HepG2 (cell line): ENCODE data around the gene PGLYRP4. TPM values are rescaled to one million over a fixed set of nuclear protein-coding genes. Genes with fewer than 3 reads are reported as not detected.

ENCODE experiments used
- ATAC-seq: fragments of 200-7000 bp; cut with Tn5 transposase; 3 replicates; pipeline ENCODE4 v1.9.1; 2020; ENCODE audit warnings: mild to moderate bottlenecking, moderate library complexity
- BruUV-seq: library from RNA; stranded (reverse); fragments of 400-500 nt; replicated peaks from 2 replicates; lab custom pipeline; 2021; lab: Mats Ljungman, UMichigan
- CTCF ChIA-PET: fragments of 300-600 bp; formaldehyde crosslinking; extraction: SDS; loops from one replicate; lab custom pipeline; 2021; ENCODE audit warnings: low total read pairs, inconsistent platforms, low intra/inter-chr PET ratio; lab: Yijun Ruan, JAX
- POLR2A ChIA-PET: fragments of 350-600 bp; sonication (Branson Sonifier 250); formaldehyde crosslinking; loops from one replicate; lab custom pipeline; 2020; ENCODE audit warnings: antibody characterized with exemption, inconsistent platforms; lab: Yijun Ruan, JAX
- DNase-seq: peaks from one replicate; pipeline ENCODE4 v3.0.0-alpha.2; 2015; ENCODE audit warnings: low spot score
- FAIRE-seq: peaks from 3 replicates; lab custom pipeline; 2011; peaks lifted over from hg19 to GRCh38; lab: Jason Lieb, UNC
- H2AFZ ChIP-seq: one replicate; pipeline ENCODE4 v1.6.1; 2011; ENCODE audit warnings: low read length, inconsistent platforms
- H3K27ac ChIP-seq: fragments of 300-600 bp; 3 replicates; pipeline ENCODE4 v1.8.0; 2011; ENCODE audit warnings: mixed run types, mild to moderate bottlenecking, mixed read lengths, low read length, inconsistent platforms; ENCODE audit not compliant: insufficient read depth; ENCODE audit errors: extremely low read length
- H3K27me3 ChIP-seq, 2 experiments: fragments of 200-600 bp in 1 of 2; 2 replicates in 1 of 2; 3 replicates in 1 of 2; pipeline versions ENCODE4 v1.6.0 to v1.8.0; 2011; ENCODE audit warnings: low read length in 2 of 2, mild to moderate bottlenecking in 2 of 2, moderate library complexity in 2 of 2, inconsistent platforms in 1 of 2; ENCODE audit not compliant: insufficient read depth in 2 of 2, control insufficient read depth in 1 of 2
- H3K36me3 ChIP-seq, 2 experiments: fragments of 200-600 bp in 1 of 2; replicated peaks in 1 of 2; 2 replicates in 1 of 2; 3 replicates in 1 of 2; pipeline versions ENCODE4 v1.5.1 to v1.8.0; 2011; ENCODE audit warnings: low read length in 2 of 2, inconsistent platforms in 1 of 2; ENCODE audit not compliant: insufficient read depth in 2 of 2, control insufficient read depth in 1 of 2
- H3K4me1 ChIP-seq: 2 replicates; pipeline ENCODE4 v1.5.1; 2012; ENCODE audit warnings: low read length, inconsistent platforms; ENCODE audit not compliant: insufficient read depth
- H3K4me2 ChIP-seq: 2 replicates; pipeline ENCODE4 v1.6.0; 2011; ENCODE audit warnings: low read depth, low read length, inconsistent platforms
- H3K4me3 ChIP-seq, 3 experiments: fragments of 200-600 bp in 1 of 3; sonication (generic), shearing (Covaris generic) in 1 of 3; replicated peaks in 1 of 3; 2 replicates each; pipeline ENCODE4 v1.5.1; 2011 to 2016; ENCODE audit warnings: low read length in 3 of 3, inconsistent platforms in 2 of 3, low read depth in 2 of 3, mild to moderate bottlenecking in 2 of 3, control low read depth in 1 of 3, mixed read lengths in 1 of 3; ENCODE audit not compliant: insufficient read depth in 1 of 3
- H3K79me2 ChIP-seq: one replicate; pipeline ENCODE4 v1.6.1; 2011; ENCODE audit warnings: low read length, inconsistent platforms; ENCODE audit not compliant: insufficient read depth
- H3K9ac ChIP-seq: 2 replicates; pipeline ENCODE4 v1.6.0; 2011; ENCODE audit warnings: mild to moderate bottlenecking, low read depth, low read length, inconsistent platforms; ENCODE audit not compliant: insufficient read depth
- H3K9me3 ChIP-seq: 2 replicates; pipeline ENCODE4 v1.5.1; 2012; ENCODE audit warnings: mild to moderate bottlenecking, low read length
- H4K20me1 ChIP-seq: 2 replicates; pipeline ENCODE4 v1.6.0; 2011; ENCODE audit warnings: inconsistent platforms, mild to moderate bottlenecking, low read length, moderate library complexity; ENCODE audit not compliant: insufficient read depth
- HDAC2 ChIP-seq: sonication (generic); formaldehyde crosslinking; IDR thresholded peaks from 2 replicates; pipeline ENCODE4 v1.4.0; 2020; ENCODE audit warnings: missing genetic modification reagents
- JDP2 ChIP-seq: sonication (generic); formaldehyde crosslinking; IDR thresholded peaks from 2 replicates; pipeline ENCODE4 v1.8.1; 2022; ENCODE audit warnings: missing genetic modification reagents, borderline replicate concordance
- JUNB ChIP-seq: sonication (generic); formaldehyde crosslinking; IDR thresholded peaks from 2 replicates; pipeline ENCODE4 v1.8.0; 2022; ENCODE audit warnings: missing genetic modification reagents, mild to moderate bottlenecking, borderline replicate concordance
- KDM5B ChIP-seq: sonication (generic); formaldehyde crosslinking; IDR thresholded peaks from 2 replicates; pipeline ENCODE4 v1.4.0; 2020; ENCODE audit warnings: missing genetic modification reagents, mild to moderate bottlenecking, borderline replicate concordance
- NFAT5 ChIP-seq: sonication (generic); formaldehyde crosslinking; IDR thresholded peaks from 2 replicates; pipeline ENCODE4 v1.4.0; 2020; ENCODE audit warnings: missing genetic modification reagents
- RAD21 ChIP-seq: fragments of 450-650 bp; formaldehyde crosslinking; IDR thresholded peaks from 2 replicates; pipeline ENCODE4 v1.5.0; 2020; ENCODE audit warnings: mild to moderate bottlenecking
- SAFB2 ChIP-seq: sonication (generic); formaldehyde crosslinking; IDR thresholded peaks from 2 replicates; pipeline ENCODE4 v1.5.1; 2020; ENCODE audit warnings: missing genetic modification reagents, low read depth, mild to moderate bottlenecking, borderline replicate concordance
- ZKSCAN1 ChIP-seq: fragments of 150-350 bp; IDR thresholded peaks from 2 replicates; pipeline ENCODE4 v1.6.1; 2014; ENCODE audit warnings: low read length
- ZNF225 ChIP-seq: sonication (generic); formaldehyde crosslinking; IDR thresholded peaks from 2 replicates; pipeline ENCODE4 v1.4.0; 2020; ENCODE audit warnings: mild to moderate bottlenecking, missing genetic modification reagents
- ZNF619 ChIP-seq: sonication (generic); formaldehyde crosslinking; IDR thresholded peaks from 2 replicates; pipeline ENCODE4 v1.4.0; 2020; ENCODE audit warnings: mild to moderate bottlenecking, missing genetic modification reagents
- ZNF83 ChIP-seq: sonication (generic); formaldehyde crosslinking; IDR thresholded peaks from 2 replicates; pipeline ENCODE4 v1.4.0; 2020; ENCODE audit warnings: missing genetic modification reagents, mild to moderate bottlenecking, borderline replicate concordance
- WGBS: methylation state at CpG from one replicate; pipeline ENCODE4 v1.1.6; 2017; ENCODE audit warnings: low lambda C conversion rate; 5-methylcytosine and 5-hydroxymethylcytosine counted together
- in situ Hi-C: cut with HindIII; loops from 2 replicates; pipeline ENCODE4 v1.10.0; 2017; ENCODE audit warnings: low pct_unique_long_range_greater_than_20kb; ENCODE audit not compliant: extremely low pct_ligation_motif_present
- intact Hi-C: fragments of 100-400 bp; cut with micrococcal nuclease; formaldehyde crosslinking; loops from one replicate; pipeline ENCODE4 v1.10.0; 2022; ENCODE audit not compliant: unreplicated experiment
- polyA plus RNA-seq, 8 experiments: library from polyadenylated mRNA; depleted of rRNA in 3 of 8; stranded (reverse) in 7 of 8; unstranded in 1 of 8; fragments of >200 nt; fragmentation: Illumina TruSeq in 4 of 8; extraction: Trizol in 4 of 8; gene quantifications; 2 replicates each; pipeline versions ENCODE4 v1.2.1 to v1.2.3, GENCODE V29; 2011 to 2016; ENCODE audit warnings: low read depth in 4 of 8, missing spikeins in 1 of 8, mixed read lengths in 1 of 8; ENCODE audit not compliant: insufficient read depth in 1 of 8
- total RNA-seq, 5 experiments: library from RNA; depleted of rRNA; stranded (reverse); fragments of >200 nt; fragmentation: Illumina TruSeq; extraction: Trizol; gene quantifications; 2 replicates each; pipeline ENCODE4 v1.2.3, GENCODE V29; 2016; ENCODE audit warnings: low read depth in 1 of 5
- TF ChIP-seq, protein P1 (sequence below): IDR thresholded peaks from 2 replicates; pipeline ENCODE4 v1.6.1; 2018; ENCODE audit warnings: missing genetic modification reagents
- TF ChIP-seq, protein P2 (sequence below): sonication (generic); formaldehyde crosslinking; IDR thresholded peaks from 2 replicates; pipeline ENCODE4 v1.4.0; 2020; ENCODE audit warnings: missing genetic modification reagents
- TF ChIP-seq, protein P3 (sequence below): sonication (generic); formaldehyde crosslinking; IDR thresholded peaks from 2 replicates; pipeline ENCODE4 v1.5.1; 2020; ENCODE audit warnings: mild to moderate bottlenecking, missing genetic modification reagents, borderline replicate concordance

The PGLYRP4 gene
- total and polyA plus RNA-seq, 2 of the 13 experiments (the other 11 are each of a cell fraction or from before 2014, with no cell fraction given): not detected

DNA sequence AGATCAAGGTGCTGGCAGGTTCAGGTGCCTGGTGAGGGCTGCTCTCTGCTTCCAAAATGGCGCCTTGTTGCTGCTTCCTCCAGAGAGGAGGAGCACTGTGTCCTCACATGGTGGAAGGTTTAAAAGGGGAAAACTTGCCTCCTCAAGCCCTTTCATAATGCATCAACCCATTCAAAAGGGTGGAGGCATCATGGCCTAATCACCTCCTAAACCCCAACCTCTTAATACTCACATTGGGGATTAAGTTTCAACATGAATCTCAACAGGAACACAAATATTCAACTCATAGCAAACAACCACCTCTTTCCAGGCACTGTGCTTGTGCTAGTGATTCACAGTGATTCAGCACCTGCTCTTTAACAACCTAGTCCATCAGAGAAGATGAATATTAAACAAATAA, 22.6 kb upstream of the PGLYRP4 start:
- H3K9ac ChIP-seq: no peak overlapping the region
- in situ Hi-C loops: no loop called here
- H3K9me3 ChIP-seq: no peaks in the 10 kb centered on the region
- ChIA-PET POLR2A (no interaction called here), CTCF (no interaction called here)
- no peak overlapping the region for H3K4me2 ChIP-seq
- intact Hi-C loops: no loop called here
- no peak overlapping the region for H3K4me3 ChIP-seq
- H3K79me2 ChIP-seq: no peaks in the 10 kb centered on the region
- DNase-seq (no peak), ATAC-seq (no peak), FAIRE-seq (no peak)
- no peaks in the 10 kb centered on the region for H3K4me1 ChIP-seq
- H3K27ac ChIP-seq: no peak overlapping the region
- no peaks in the 10 kb centered on the region for H3K36me3 ChIP-seq
- no TSS peak for BruUV-seq
- 25% methylated on average over 1 of the region's 1 CpG for WGBS
- H3K27me3 ChIP-seq: no peaks in the 10 kb centered on the region; a peak in 1 of 5 replicates
- H4K20me1 ChIP-seq: no peaks in the 10 kb centered on the region
- H2AFZ ChIP-seq: no peak overlapping the region
- TF ChIP-seq, protein P1, sequence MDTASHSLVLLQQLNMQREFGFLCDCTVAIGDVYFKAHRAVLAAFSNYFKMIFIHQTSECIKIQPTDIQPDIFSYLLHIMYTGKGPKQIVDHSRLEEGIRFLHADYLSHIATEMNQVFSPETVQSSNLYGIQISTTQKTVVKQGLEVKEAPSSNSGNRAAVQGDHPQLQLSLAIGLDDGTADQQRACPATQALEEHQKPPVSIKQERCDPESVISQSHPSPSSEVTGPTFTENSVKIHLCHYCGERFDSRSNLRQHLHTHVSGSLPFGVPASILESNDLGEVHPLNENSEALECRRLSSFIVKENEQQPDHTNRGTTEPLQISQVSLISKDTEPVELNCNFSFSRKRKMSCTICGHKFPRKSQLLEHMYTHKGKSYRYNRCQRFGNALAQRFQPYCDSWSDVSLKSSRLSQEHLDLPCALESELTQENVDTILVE (CRISPR knock-in tag): no peak
- TF ChIP-seq ZKSCAN1 (no peak), NFAT5 (CRISPR knock-in tag) (no peak), RAD21 (CRISPR knock-in tag) (no peak), ZNF225 (no peak), ZNF619 (no peak), ZNF83 (CRISPR knock-in tag) (no peak), HDAC2 (no peak), JDP2 (CRISPR knock-in tag) (no peak), KDM5B (CRISPR knock-in tag) (no peak), SAFB2 (CRISPR knock-in tag) (no peak), JUNB (CRISPR knock-in tag) (no peak)
- TF ChIP-seq, protein P2, sequence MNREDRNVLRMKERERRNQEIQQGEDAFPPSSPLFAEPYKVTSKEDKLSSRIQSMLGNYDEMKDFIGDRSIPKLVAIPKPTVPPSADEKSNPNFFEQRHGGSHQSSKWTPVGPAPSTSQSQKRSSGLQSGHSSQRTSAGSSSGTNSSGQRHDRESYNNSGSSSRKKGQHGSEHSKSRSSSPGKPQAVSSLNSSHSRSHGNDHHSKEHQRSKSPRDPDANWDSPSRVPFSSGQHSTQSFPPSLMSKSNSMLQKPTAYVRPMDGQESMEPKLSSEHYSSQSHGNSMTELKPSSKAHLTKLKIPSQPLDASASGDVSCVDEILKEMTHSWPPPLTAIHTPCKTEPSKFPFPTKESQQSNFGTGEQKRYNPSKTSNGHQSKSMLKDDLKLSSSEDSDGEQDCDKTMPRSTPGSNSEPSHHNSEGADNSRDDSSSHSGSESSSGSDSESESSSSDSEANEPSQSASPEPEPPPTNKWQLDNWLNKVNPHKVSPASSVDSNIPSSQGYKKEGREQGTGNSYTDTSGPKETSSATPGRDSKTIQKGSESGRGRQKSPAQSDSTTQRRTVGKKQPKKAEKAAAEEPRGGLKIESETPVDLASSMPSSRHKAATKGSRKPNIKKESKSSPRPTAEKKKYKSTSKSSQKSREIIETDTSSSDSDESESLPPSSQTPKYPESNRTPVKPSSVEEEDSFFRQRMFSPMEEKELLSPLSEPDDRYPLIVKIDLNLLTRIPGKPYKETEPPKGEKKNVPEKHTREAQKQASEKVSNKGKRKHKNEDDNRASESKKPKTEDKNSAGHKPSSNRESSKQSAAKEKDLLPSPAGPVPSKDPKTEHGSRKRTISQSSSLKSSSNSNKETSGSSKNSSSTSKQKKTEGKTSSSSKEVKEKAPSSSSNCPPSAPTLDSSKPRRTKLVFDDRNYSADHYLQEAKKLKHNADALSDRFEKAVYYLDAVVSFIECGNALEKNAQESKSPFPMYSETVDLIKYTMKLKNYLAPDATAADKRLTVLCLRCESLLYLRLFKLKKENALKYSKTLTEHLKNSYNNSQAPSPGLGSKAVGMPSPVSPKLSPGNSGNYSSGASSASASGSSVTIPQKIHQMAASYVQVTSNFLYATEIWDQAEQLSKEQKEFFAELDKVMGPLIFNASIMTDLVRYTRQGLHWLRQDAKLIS (CRISPR knock-in tag): no peak
- TF ChIP-seq, protein P3, sequence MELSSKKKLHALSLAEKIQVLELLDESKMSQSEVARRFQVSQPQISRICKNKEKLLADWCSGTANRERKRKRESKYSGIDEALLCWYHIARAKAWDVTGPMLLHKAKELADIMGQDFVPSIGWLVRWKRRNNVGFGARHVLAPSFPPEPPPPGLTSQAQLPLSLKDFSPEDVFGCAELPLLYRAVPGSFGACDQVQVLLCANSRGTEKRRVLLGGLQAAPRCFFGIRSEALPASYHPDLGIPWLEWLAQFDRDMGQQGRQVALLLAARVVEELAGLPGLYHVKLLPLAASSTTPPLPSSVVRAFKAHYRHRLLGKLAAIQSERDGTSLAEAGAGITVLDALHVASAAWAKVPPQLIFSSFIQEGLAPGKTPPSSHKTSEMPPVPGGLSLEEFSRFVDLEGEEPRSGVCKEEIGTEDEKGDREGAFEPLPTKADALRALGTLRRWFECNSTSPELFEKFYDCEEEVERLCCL (CRISPR knock-in tag): no peak
